VCaP (cell line): ENCODE measurements around the gene MCIDAS.

Experiments used
- H3K27ac ChIP-seq: fragments of 450-650 bp; 2 replicates; pipeline ENCODE4 v1.5.1; 2017
- TF ChIP-seq, protein P1 (sequence below): fragments of 450-650 bp; conservative IDR thresholded peaks from 2 replicates; pipeline ENCODE4 v1.5.1; 2017; ENCODE audit warnings: mild to moderate bottlenecking, moderate library complexity

Gene MCIDAS

GRCh38 chr5:55227664-55228430 is 732 bp upstream of the MCIDAS start:
- TF ChIP-seq, protein P1, sequence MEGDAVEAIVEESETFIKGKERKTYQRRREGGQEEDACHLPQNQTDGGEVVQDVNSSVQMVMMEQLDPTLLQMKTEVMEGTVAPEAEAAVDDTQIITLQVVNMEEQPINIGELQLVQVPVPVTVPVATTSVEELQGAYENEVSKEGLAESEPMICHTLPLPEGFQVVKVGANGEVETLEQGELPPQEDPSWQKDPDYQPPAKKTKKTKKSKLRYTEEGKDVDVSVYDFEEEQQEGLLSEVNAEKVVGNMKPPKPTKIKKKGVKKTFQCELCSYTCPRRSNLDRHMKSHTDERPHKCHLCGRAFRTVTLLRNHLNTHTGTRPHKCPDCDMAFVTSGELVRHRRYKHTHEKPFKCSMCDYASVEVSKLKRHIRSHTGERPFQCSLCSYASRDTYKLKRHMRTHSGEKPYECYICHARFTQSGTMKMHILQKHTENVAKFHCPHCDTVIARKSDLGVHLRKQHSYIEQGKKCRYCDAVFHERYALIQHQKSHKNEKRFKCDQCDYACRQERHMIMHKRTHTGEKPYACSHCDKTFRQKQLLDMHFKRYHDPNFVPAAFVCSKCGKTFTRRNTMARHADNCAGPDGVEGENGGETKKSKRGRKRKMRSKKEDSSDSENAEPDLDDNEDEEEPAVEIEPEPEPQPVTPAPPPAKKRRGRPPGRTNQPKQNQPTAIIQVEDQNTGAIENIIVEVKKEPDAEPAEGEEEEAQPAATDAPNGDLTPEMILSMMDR, result no peak
- peak overlapping the region; percentile 87 for H3K27ac ChIP-seq

- TF ChIP-seq, protein P1, result peak; percentile 92
- peak overlapping the region; percentile 87 for H3K27ac ChIP-seq
Observed at GRCh38 chr5:55226027-55226933, 835 bp downstream of the MCIDAS start.

GRCh38 chr5:55225346-55225745 is 1.8 kb downstream of the MCIDAS start:
- H3K27ac ChIP-seq, result peak overlapping the region; percentile 87; the same call in 1 of the 2 replicates
- TF ChIP-seq, protein P1, result no peak

DNA sequence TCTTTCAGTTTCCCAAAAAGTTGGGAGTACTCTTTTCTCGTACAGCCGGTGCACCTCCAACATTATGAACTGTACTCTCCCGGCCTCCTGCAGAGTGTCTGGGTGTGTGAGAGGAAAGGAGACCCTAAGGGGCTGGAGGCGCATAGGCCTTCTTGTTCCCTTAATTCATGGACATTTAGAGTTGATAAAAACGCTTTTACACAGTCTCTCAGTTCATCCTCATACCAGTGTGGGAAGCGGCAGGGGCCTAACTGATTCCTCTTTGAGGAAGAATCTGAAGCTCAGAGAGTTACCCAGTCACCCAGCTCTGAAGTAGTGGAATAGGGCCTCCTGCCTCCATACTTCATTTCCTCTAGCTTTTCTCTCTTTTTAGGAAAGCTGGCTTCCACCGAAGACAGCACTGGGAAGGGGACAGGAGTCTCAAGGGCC is 3.3 kb downstream of the MCIDAS start:
- TF ChIP-seq, protein P1, result no peak

GRCh38 chr5:55222985-55223811 is 3.9 kb downstream of the MCIDAS start:
- no peak overlapping the region for H3K27ac ChIP-seq
- TF ChIP-seq, protein P1, result no peak

More for the DNA sequence above, 3.3 kb downstream of the MCIDAS start:
- no peak overlapping the region for H3K27ac ChIP-seq

GRCh38 chr5:55222092-55222984 is 4.8 kb downstream of the MCIDAS start:
- TF ChIP-seq, protein P1, result no peak
- H3K27ac ChIP-seq, result no peak overlapping the region
